Measurements from ENCODE around the gene CAMK1G. TPM values are rescaled to one million over a fixed set of nuclear protein-coding genes. Genes with fewer than 3 reads are reported as not detected.

The CAMK1G gene
- total and polyA plus RNA-seq, 2 of the 4 experiments (the other 2 are of a cell fraction) = 0.72 to 1.8 TPM

- H4K8ac ChIP-seq (ENCODE audit: low read depth in 2 of 2, low read length in 2 of 2) = peak overlapping the region in 1 of 2 experiments; percentile 10; a peak in 1 of 4 replicates
- no peak overlapping the region for H3K9ac ChIP-seq (ENCODE audit: low read depth, low read length)
- no peaks in the 10 kb centered on the region for H3K36me3 ChIP-seq (ENCODE audit: control insufficient read depth, insufficient read depth, low read length)
- no peak overlapping the region for H3K27ac ChIP-seq (ENCODE audit: insufficient read depth, low read length)
- H3K27me3 ChIP-seq (ENCODE audit: control insufficient read depth, insufficient read depth, low read length) = no peaks in the 10 kb centered on the region
- peaks cover 27% of the 10 kb centered on the region for H3K9me1 ChIP-seq (ENCODE audit: insufficient read depth, low read length)
- no peak for TF ChIP-seq SMC3 (IDR thresholded peaks at IDR 0.05; ENCODE audit: low read depth, low read length)
- TF ChIP-seq, protein P1, sequence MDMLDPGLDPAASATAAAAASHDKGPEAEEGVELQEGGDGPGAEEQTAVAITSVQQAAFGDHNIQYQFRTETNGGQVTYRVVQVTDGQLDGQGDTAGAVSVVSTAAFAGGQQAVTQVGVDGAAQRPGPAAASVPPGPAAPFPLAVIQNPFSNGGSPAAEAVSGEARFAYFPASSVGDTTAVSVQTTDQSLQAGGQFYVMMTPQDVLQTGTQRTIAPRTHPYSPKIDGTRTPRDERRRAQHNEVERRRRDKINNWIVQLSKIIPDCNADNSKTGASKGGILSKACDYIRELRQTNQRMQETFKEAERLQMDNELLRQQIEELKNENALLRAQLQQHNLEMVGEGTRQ (IDR thresholded peaks at IDR 0.05; ENCODE audit: low read depth, low read length) = no peak
- no peak for TF ChIP-seq BHLHE40 (IDR thresholded peaks at IDR 0.05; ENCODE audit: low read depth, low read length)
- TF ChIP-seq FOS (IDR thresholded peaks at IDR 0.05; ENCODE audit: low read depth, low read length) = no peak
- TF ChIP-seq NFE2L2 (IDR thresholded peaks at IDR 0.05; ENCODE audit: low read depth, low read length) = 0 out of 2 replicates have a peak, but pooled peaks have one; percentile 21
- TF ChIP-seq RFX5 (IDR thresholded peaks at IDR 0.05; ENCODE audit: low read depth, low read length) = no peak
- peak overlapping the region; percentile 14; the same call in 1 of the 2 replicates for H3K18ac ChIP-seq (ENCODE audit: low read depth, low read length)
- BruUV-seq (replicated peaks) = no TSS peak
- in situ Hi-C loops (cut with MboI; ENCODE audit: low sequenced_read_pairs) (no loop called here), intact Hi-C loops (cut with micrococcal nuclease) (loop anchor here (5.0 kb wide), 1 partner anchor 100 kb away; no protein-coding TSS in a partner anchor), dilution Hi-C loops (cut with HindIII; ENCODE audit: low sequenced_read_pairs, unreplicated experiment) (no loop called here)
- no peak for DNase-seq
- H4K91ac ChIP-seq (ENCODE audit: insufficient read depth, low read depth, low read length) = peak overlapping the region; percentile 21; the same call in 1 of the 2 replicates
- no peak for ATAC-seq (ENCODE audit: low read depth)
- peak overlapping the region; percentile 62 for H2AFZ ChIP-seq (replicated peaks; ENCODE audit: low read length, poor library complexity)
- peaks cover 30% of the 10 kb centered on the region for H3K4me1 ChIP-seq (ENCODE audit: control insufficient read depth, insufficient read depth, low read length)
- no peak overlapping the region for H3K4me3 ChIP-seq (ENCODE audit: insufficient read depth, low read depth, low read length)
- no peak overlapping the region for H3K4me2 ChIP-seq (ENCODE audit: low read depth, low read length)
- POLR2A ChIA-PET (ENCODE audit: unreplicated experiment) = no interaction called here
- H2AK5ac ChIP-seq (ENCODE audit: low read depth, low read length) = peak overlapping the region; percentile 29; the same call in 1 of the 2 replicates
- H3K14ac ChIP-seq (replicated peaks; ENCODE audit: low read depth, low read length) = peak overlapping the region; percentile 88
- H4K5ac ChIP-seq (ENCODE audit: low read depth, low read length) = no peak overlapping the region; the same call in 1 of the 2 replicates
- no peak overlapping the region for H3K56ac ChIP-seq (ENCODE audit: extremely low read depth, insufficient read depth, low read length)
- CTCF ChIA-PET = no interaction called here
- H2BK15ac ChIP-seq (ENCODE audit: low read depth, low read length) = no peak overlapping the region
- WGBS, 2 experiments (ENCODE audit: extremely low coverage in 2 of 2, insufficient read length in 1 of 2) = no CpG with 5 or more reads among the region's 4 CpGs
- H2AK9ac ChIP-seq (replicated peaks; ENCODE audit: low read depth, low read length, poor library complexity) = no peak overlapping the region
- no peaks in the 10 kb centered on the region for H3K79me1 ChIP-seq (ENCODE audit: low read depth in 1 of 2, low read length in 2 of 2)
- H3K23ac ChIP-seq (ENCODE audit: low read depth, low read length) = 0 out of 2 replicates have a peak overlapping the region, but pooled peaks have one; percentile 56
- peak overlapping the region; percentile 32 for H3K4ac ChIP-seq (ENCODE audit: low read depth, low read length)
- H2BK5ac ChIP-seq (ENCODE audit: low read depth, low read length, poor library complexity, severe bottlenecking) = no peak overlapping the region
- H2BK20ac ChIP-seq (ENCODE audit: low read depth, low read length) = peak overlapping the region; percentile 21
- no peaks in the 10 kb centered on the region for H4K20me1 ChIP-seq (ENCODE audit: insufficient read depth, low read length)
- H3K9me3 ChIP-seq (ENCODE audit: control insufficient read depth, insufficient read depth, low read length) = no peaks in the 10 kb centered on the region
- H2BK120ac ChIP-seq (ENCODE audit: low read depth, low read length) = peak overlapping the region; percentile 46
Measured at GRCh38 chr1:209647156-209647555, 63.6 kb downstream of the CAMK1G start.

Measured in IMR-90 (cell line).